Measurements from ENCODE around the gene OR4K15. TPM values are rescaled to one million over a fixed set of nuclear protein-coding genes. Genes with fewer than 3 reads are reported as not detected.

The OR4K15 gene
- total RNA-seq, 1 donor from 2014 or later: not detected

GRCh38 chr14:20019257-20019865, 44.0 kb downstream of the OR4K15 start, which contains the start of gene OR4K14:
Gene OR4K14 (minus strand): TSS chr14:20019307. CDS start chr14:20015193, 4,114 bp downstream.
- H3K27ac Mint-ChIP-seq: no peak within 1 kb of the TSS
- H3K27me3 Mint-ChIP-seq: no peaks in the 10 kb centered on the region
- H3K4me3 Mint-ChIP-seq: no peak within 1 kb of the TSS
- no peaks in the 10 kb centered on the region for H3K36me3 Mint-ChIP-seq
- DNase-seq (ENCODE audit: extremely low spot score, unreplicated experiment): no peak
- TF ChIP-seq, protein P1, sequence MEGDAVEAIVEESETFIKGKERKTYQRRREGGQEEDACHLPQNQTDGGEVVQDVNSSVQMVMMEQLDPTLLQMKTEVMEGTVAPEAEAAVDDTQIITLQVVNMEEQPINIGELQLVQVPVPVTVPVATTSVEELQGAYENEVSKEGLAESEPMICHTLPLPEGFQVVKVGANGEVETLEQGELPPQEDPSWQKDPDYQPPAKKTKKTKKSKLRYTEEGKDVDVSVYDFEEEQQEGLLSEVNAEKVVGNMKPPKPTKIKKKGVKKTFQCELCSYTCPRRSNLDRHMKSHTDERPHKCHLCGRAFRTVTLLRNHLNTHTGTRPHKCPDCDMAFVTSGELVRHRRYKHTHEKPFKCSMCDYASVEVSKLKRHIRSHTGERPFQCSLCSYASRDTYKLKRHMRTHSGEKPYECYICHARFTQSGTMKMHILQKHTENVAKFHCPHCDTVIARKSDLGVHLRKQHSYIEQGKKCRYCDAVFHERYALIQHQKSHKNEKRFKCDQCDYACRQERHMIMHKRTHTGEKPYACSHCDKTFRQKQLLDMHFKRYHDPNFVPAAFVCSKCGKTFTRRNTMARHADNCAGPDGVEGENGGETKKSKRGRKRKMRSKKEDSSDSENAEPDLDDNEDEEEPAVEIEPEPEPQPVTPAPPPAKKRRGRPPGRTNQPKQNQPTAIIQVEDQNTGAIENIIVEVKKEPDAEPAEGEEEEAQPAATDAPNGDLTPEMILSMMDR (conservative IDR thresholded peaks at IDR 0.05): no peak
- H3K9me3 Mint-ChIP-seq: peaks cover 4% of the 10 kb centered on the region
- no peaks in the 10 kb centered on the region for H3K4me1 Mint-ChIP-seq (ENCODE audit: unreplicated experiment)

Other genes starting within 250 kb of the OR4K15 start
- gene OR4Q3, start 232.0 kb upstream of the OR4K15 start, total RNA-seq (ENCODE audit: low replicate concordance): not detected in 2 replicates
- not detected in 2 replicates for gene OR4M1, start 202.1 kb upstream of the OR4K15 start, total RNA-seq (ENCODE audit: low replicate concordance)
- not detected in 2 replicates for gene OR4N2, start 171.8 kb upstream of the OR4K15 start, total RNA-seq (ENCODE audit: low replicate concordance)
- gene OR4K2, start 100.4 kb upstream of the OR4K15 start, total RNA-seq (ENCODE audit: low replicate concordance): not detected in 2 replicates
- gene OR4K5, start 55.0 kb upstream of the OR4K15 start, total RNA-seq (ENCODE audit: low replicate concordance): not detected in 2 replicates
- gene OR4K1, start 44.7 kb upstream of the OR4K15 start, total RNA-seq (ENCODE audit: low replicate concordance): not detected in 2 replicates
- not detected in 2 replicates for gene OR4Q2, start 26.6 kb downstream of the OR4K15 start, total RNA-seq (ENCODE audit: low replicate concordance)
- not detected in 2 replicates for gene OR4K14, start 43.7 kb downstream of the OR4K15 start, total RNA-seq (ENCODE audit: low replicate concordance)
- not detected in 2 replicates for gene OR4K13, start 60.4 kb downstream of the OR4K15 start, total RNA-seq (ENCODE audit: low replicate concordance)
- gene OR4L1, start 84.5 kb downstream of the OR4K15 start, total RNA-seq (ENCODE audit: low replicate concordance): not detected in 2 replicates
- not detected in 2 replicates for gene OR4K17, start 135.1 kb downstream of the OR4K15 start, total RNA-seq (ENCODE audit: low replicate concordance)
- gene OR4N5, start 163.2 kb downstream of the OR4K15 start, total RNA-seq (ENCODE audit: low replicate concordance): not detected in 2 replicates
- gene OR11G2, start 215.3 kb downstream of the OR4K15 start, total RNA-seq (ENCODE audit: low replicate concordance): not detected in 2 replicates
- not detected in 2 replicates for gene OR11H6, start 248.1 kb downstream of the OR4K15 start, total RNA-seq (ENCODE audit: low replicate concordance)